ENCODE measurements around the gene SUCLG2. TPM values are rescaled to one million over a fixed set of nuclear protein-coding genes. Genes with fewer than 3 reads are reported as not detected.

The SUCLG2 gene
- total RNA-seq, 1 experiment from 2014 or later, result 53.5 TPM

DNA sequence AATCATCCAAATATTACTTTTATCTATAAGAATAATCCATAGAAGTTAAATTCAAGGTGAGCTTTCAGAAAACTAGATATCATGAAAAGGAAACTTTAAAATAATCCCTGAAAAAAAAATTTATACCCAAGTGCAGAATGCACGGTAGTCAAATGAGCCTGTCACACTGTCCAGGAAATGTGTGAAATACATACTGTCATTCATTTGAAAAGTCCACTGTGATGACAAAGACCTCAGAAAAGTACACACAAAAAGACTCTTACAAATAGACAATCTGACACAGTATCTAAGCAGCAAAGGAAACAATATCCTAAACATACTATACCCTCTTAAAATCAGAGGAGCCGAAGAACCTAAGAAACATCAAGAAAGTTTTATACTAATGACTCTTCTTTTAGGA is 29.7 kb downstream of the SUCLG2 start:
- no peak overlapping the region for H3K27ac Mint-ChIP-seq (ENCODE audit: unreplicated experiment)
- TF ChIP-seq, protein P1, sequence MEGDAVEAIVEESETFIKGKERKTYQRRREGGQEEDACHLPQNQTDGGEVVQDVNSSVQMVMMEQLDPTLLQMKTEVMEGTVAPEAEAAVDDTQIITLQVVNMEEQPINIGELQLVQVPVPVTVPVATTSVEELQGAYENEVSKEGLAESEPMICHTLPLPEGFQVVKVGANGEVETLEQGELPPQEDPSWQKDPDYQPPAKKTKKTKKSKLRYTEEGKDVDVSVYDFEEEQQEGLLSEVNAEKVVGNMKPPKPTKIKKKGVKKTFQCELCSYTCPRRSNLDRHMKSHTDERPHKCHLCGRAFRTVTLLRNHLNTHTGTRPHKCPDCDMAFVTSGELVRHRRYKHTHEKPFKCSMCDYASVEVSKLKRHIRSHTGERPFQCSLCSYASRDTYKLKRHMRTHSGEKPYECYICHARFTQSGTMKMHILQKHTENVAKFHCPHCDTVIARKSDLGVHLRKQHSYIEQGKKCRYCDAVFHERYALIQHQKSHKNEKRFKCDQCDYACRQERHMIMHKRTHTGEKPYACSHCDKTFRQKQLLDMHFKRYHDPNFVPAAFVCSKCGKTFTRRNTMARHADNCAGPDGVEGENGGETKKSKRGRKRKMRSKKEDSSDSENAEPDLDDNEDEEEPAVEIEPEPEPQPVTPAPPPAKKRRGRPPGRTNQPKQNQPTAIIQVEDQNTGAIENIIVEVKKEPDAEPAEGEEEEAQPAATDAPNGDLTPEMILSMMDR (IDR thresholded peaks at IDR 0.05; ENCODE audit: insufficient read depth in 1 of 2, low read depth in 1 of 2, low read length in 1 of 2, severe bottlenecking in 1 of 2, unreplicated experiment in 1 of 2), result no peak
- ChIA-PET POLR2A (no interaction called here), CTCF (no interaction called here)
- H3K4me3 Mint-ChIP-seq (ENCODE audit: unreplicated experiment), result no peak overlapping the region
- Histone ChIP-seq H3K27me3 (replicated peaks; ENCODE audit: control insufficient read depth, insufficient read depth, low read length) (no peaks in the 10 kb centered on the region), H3K9me3 (no peaks in the 10 kb centered on the region), H3K4me1 (no peaks in the 10 kb centered on the region), H3K4me3 (ENCODE audit: low read depth, low read length) (no peak overlapping the region), H3K36me3 (ENCODE audit: control insufficient read depth, insufficient read depth, low read length) (no peaks in the 10 kb centered on the region; the same call in 1 of the 2 replicates)
- DNase-seq, result no peak
- H3K9me3 Mint-ChIP-seq (ENCODE audit: unreplicated experiment), result no peaks in the 10 kb centered on the region
- intact Hi-C loops (cut with micrococcal nuclease; ENCODE audit: unreplicated experiment), result no loop called here
- no TSS peak for BruUV-seq (replicated peaks)
- no peaks in the 10 kb centered on the region for H3K27me3 Mint-ChIP-seq (ENCODE audit: insufficient read depth, unreplicated experiment)
- H3K36me3 Mint-ChIP-seq (ENCODE audit: insufficient read depth, unreplicated experiment), result peaks cover 6% of the 10 kb centered on the region
- H3K4me1 Mint-ChIP-seq (ENCODE audit: low read depth, unreplicated experiment), result no peaks in the 10 kb centered on the region

GRCh38 chr3:67624078-67624477 is 30.3 kb downstream of the SUCLG2 start:
- H3K27me3 ChIP-seq (replicated peaks; ENCODE audit: control insufficient read depth, insufficient read depth, low read length), result no peaks in the 10 kb centered on the region
- ChIA-PET POLR2A (no interaction called here), CTCF (interaction anchor here (0.6 kb wide), 1 partner anchor 1683 kb away, joined by 3 read pairs; no protein-coding TSS in a partner anchor)
- no peaks in the 10 kb centered on the region for H3K27me3 Mint-ChIP-seq (ENCODE audit: insufficient read depth, unreplicated experiment)
- H3K36me3 Mint-ChIP-seq (ENCODE audit: insufficient read depth, unreplicated experiment), result peaks cover 6% of the 10 kb centered on the region
- H3K4me1 Mint-ChIP-seq (ENCODE audit: low read depth, unreplicated experiment), result no peaks in the 10 kb centered on the region
- no peaks in the 10 kb centered on the region for H3K4me1 ChIP-seq
- DNase-seq, result no peak
- H3K4me3 Mint-ChIP-seq (ENCODE audit: unreplicated experiment), result no peak overlapping the region
- no peaks in the 10 kb centered on the region for H3K9me3 ChIP-seq
- intact Hi-C loops (cut with micrococcal nuclease; ENCODE audit: unreplicated experiment), result no loop called here
- no peaks in the 10 kb centered on the region; the same call in 1 of the 2 replicates for H3K36me3 ChIP-seq (ENCODE audit: control insufficient read depth, insufficient read depth, low read length)
- no peak overlapping the region for H3K27ac Mint-ChIP-seq (ENCODE audit: unreplicated experiment)
- no peak overlapping the region for H3K4me3 ChIP-seq (ENCODE audit: low read depth, low read length)
- TF ChIP-seq, protein P1 (IDR thresholded peaks at IDR 0.05; ENCODE audit: insufficient read depth in 1 of 2, low read depth in 1 of 2, low read length in 1 of 2, severe bottlenecking in 1 of 2, unreplicated experiment in 1 of 2), result no peak
- H3K9me3 Mint-ChIP-seq (ENCODE audit: unreplicated experiment), result no peaks in the 10 kb centered on the region
- no TSS peak for BruUV-seq (replicated peaks)

DNA sequence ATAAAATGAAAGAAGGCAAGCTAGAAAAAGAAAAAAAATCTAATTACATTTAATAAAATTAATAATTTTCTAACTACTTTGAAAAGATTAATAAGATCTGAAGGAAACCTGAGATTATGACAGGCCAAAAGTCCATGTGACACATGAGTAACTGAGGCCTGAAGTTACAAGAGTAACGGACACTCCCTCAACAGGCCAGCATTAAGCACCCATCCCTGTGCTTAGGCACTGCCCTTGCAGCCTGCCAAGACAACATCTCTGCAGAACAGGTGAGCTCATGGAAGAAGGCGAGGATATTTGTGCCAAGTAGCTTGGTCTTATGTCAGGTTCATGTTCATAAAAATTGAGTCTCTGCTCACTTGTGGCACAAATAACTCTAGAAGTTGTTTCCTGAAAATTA is 31.8 kb downstream of the SUCLG2 start:
- intact Hi-C loops (cut with micrococcal nuclease; ENCODE audit: unreplicated experiment), result no loop called here
- DNase-seq, result no peak
- H3K36me3 ChIP-seq (ENCODE audit: control insufficient read depth, insufficient read depth, low read length), result no peaks in the 10 kb centered on the region; the same call in 1 of the 2 replicates
- no TSS peak for BruUV-seq (replicated peaks)
- H3K4me3 ChIP-seq (ENCODE audit: low read depth, low read length), result no peak overlapping the region
- Mint-ChIP-seq H3K4me1 (ENCODE audit: low read depth, unreplicated experiment) (no peaks in the 10 kb centered on the region), H3K4me3 (ENCODE audit: unreplicated experiment) (no peak overlapping the region), H3K9me3 (ENCODE audit: unreplicated experiment) (no peaks in the 10 kb centered on the region), H3K27ac (ENCODE audit: unreplicated experiment) (no peak overlapping the region), H3K36me3 (ENCODE audit: insufficient read depth, unreplicated experiment) (peaks cover 6% of the 10 kb centered on the region), H3K27me3 (ENCODE audit: insufficient read depth, unreplicated experiment) (no peaks in the 10 kb centered on the region)
- ChIA-PET POLR2A (no interaction called here), CTCF (no interaction called here)
- no peaks in the 10 kb centered on the region for H3K4me1 ChIP-seq
- no peaks in the 10 kb centered on the region for H3K27me3 ChIP-seq (replicated peaks; ENCODE audit: control insufficient read depth, insufficient read depth, low read length)
- H3K9me3 ChIP-seq, result no peaks in the 10 kb centered on the region
- TF ChIP-seq, protein P1 (IDR thresholded peaks at IDR 0.05; ENCODE audit: insufficient read depth in 1 of 2, low read depth in 1 of 2, low read length in 1 of 2, severe bottlenecking in 1 of 2, unreplicated experiment in 1 of 2), result no peak

Data from Caco-2 (cell line).